ENCODE measurements around the gene ARHGAP6.
"Not testable (repeated sequence)": the region's sequence is repeated elsewhere in the genome, so short reads cannot be mapped to it uniquely, and the experiment has no call there.

Gene ARHGAP6

DNA sequence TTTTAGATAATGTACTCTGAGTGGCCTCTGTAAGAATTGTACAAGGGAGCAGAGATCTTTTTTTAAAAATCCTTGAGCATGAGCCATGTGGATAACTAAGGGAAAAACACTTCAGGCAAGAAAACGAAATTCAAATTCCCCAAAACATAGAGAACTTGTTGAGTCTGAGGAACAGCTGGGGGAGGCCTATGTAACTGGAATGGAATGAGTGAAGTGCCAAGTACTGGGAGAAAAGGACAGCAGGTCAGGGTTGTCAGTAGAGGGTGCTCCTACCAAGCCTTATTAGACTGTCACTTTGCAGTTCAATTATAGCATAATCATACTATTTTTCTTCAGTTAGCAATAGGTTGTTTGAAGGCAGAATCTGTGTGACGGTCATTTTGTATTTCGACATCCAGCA, 135.1 kb downstream of the ARHGAP6 start:
- TF ChIP-seq CTCF (IDR thresholded peaks at IDR 0.05; ENCODE audit: low read depth, low read length): no peak

GRCh38 chrX:11528623-11529022, 137.1 kb downstream of the ARHGAP6 start:
- no peak for TF ChIP-seq CTCF (IDR thresholded peaks at IDR 0.05; ENCODE audit: low read depth, low read length)
- H3K4me3 ChIP-seq (ENCODE audit: low read depth, low read length): no peak overlapping the region

More for the DNA sequence above, 135.1 kb downstream of the ARHGAP6 start:
- H3K4me3 ChIP-seq (ENCODE audit: low read depth, low read length): no peak overlapping the region

DNA sequence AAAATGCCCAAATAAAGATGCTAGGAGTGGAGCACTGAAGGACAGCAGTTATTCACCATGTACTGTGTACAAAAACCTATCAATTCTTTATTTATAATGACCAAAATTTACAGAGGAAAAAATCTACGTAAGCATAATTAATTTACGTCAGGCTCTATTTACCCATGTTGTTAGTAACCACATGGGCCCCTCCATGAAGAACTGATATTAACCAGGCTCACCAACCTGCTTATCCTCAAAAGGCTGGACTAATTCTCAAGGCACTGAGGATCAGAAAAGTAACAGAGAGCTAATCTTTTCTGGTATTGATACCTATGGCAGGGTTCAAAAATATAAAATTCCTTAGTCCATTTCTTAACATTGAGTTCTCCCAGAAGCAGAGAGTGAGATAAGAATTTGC, 140.0 kb downstream of the ARHGAP6 start:
- no peak for TF ChIP-seq CTCF (IDR thresholded peaks at IDR 0.05; ENCODE audit: low read depth, low read length)
- no peak overlapping the region for H3K4me3 ChIP-seq (ENCODE audit: low read depth, low read length)

DNA sequence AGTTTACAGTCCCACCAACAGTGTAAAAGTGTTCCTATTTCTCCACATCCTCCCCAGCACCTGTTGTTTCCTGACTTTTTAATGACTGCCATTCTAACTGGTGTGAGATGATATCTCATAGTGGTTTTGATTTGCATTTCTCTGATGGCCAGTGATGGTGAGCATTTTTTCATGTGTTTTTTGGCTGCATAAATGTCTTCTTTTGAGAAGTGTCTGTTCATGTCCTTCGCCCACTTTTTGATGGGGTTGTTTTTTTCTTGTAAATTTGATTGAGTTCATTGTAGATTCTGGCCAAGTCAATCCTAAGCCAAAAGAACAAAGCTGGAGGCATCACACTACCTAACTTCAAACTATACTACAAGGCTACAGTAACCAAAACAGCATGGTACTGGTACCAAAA, 146.5 kb downstream of the ARHGAP6 start:
- H3K4me3 ChIP-seq (ENCODE audit: low read depth, low read length): not testable (repeated sequence)

DNA sequence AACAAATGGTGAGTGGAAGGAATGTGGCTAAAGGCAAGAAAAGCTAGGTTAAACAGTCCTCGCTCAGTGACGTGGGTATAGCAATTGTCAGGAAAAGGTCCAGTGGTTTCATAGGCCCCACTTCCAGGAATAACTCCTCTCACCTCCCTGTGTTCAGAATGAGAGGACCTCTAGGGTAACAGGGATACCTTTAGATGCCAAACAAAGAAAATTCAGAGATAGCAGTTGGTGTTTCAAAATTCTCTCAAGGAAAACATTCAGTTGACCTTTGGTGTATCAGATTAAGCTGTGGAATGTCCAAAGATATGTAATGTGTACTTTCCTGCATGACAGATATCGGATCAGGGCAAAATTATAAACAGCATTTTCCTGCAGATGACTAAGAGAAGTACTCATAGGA, 155.9 kb downstream of the ARHGAP6 start:
- no peak overlapping the region for H3K4me3 ChIP-seq (ENCODE audit: low read depth, low read length)
- TF ChIP-seq CTCF (IDR thresholded peaks at IDR 0.05; ENCODE audit: low read depth, low read length): no peak

DNA sequence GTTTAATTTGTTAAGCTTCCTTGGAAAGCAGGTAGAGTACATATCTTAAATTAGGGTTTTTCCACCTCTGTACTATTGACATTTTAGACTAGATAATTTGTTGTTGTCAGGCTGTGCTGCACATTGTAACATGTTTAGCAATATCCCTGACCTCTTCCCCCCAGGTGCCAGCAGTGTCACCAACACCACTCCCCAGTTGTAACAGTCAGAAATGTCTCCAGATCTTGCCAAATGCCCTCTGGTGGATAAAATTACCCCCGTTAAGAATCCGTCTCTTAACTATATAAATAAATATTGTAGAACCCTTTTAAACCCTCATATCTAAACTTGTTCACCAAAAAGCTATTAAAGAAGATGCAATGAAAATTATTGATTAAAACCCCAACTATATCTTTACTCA, 161.5 kb downstream of the ARHGAP6 start:
- H3K4me3 ChIP-seq (ENCODE audit: low read depth, low read length): no peak overlapping the region
- TF ChIP-seq CTCF (IDR thresholded peaks at IDR 0.05; ENCODE audit: low read depth, low read length): no peak

DNA sequence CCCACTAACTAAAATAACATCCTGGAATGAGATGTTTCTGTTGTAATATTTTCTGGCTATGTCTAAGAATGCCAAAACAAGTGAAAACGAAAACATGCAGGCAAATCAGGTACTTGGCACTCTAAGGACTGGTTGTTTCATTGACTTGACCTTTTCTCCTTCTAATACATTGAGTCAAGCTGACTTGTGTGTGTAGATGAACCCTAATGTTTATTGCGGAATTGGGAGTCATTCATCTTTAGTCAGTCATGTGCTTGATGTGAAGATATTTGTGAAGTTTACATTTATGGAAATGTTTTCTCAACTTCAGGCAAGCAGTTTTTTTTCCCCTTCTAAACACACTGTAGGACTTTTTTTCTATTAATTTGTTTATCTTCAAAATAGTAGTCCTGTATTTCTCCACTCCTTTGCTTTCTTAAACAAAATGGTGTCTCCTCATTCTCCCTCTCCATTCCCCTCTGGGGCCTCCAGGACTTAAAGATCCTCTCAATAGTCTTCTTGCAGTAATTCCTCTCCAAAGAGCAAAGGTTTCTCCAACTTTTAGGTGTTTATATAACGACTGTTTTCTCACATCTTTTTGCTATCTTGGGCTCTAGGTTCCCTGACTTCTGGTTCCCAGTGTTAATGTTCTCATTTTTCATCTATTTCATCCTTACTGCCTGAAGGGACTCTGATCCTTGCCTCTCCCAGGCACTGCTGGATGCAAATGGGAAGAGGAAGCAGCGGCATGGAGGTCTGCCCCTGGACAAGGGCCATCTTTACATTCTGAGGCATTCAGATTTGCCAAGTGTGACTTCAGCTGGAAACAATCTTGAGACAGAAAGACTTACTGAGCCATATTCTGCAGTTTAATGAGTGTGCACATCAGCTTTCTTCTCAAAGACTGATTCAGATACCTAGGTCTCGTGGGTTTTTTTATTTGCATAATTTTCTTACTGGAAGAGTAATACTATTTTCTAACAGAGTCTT, 166.4 kb downstream of the ARHGAP6 start:
- no peak for TF ChIP-seq CTCF (IDR thresholded peaks at IDR 0.05; ENCODE audit: low read depth, low read length)

DNA sequence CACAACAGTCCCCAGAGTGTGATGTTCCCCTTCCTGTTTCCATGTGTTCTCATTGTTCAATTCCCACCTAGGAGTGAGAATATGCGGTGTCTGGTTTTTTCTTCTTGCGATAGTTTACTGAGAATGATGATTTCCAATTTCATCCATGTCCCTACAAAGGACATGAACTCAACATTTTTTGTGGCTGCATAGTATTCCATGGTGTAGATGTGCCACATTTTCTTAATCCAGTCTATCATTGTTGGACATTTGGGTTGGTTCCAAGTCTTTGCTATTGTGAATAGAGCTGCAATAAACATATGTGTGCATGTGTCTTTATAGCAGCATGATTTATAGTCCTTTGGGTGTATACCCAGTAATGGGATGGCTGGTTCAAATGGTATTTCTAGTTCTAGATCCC, 174.3 kb downstream of the ARHGAP6 start:
- not testable (repeated sequence) for H3K4me3 ChIP-seq (ENCODE audit: low read depth, low read length)

More for the DNA sequence above, 166.4 kb downstream of the ARHGAP6 start:
- H3K4me3 ChIP-seq (ENCODE audit: low read depth, low read length): no peak overlapping the region
